ENCODE results near the gene C13orf42.

- TF ChIP-seq CTCF (IDR thresholded peaks at IDR 0.05) (peak; percentile 39 to 57 (median 45)), POLR2A (IDR thresholded peaks at IDR 0.05) (no peak)
Observed at GRCh38 chr13:51148952-51149573, 38.0 kb upstream of the C13orf42 start.
